ENCODE results near the gene GOLGA6L24.
"Not testable (repeated sequence)": the region's sequence is repeated elsewhere in the genome, so short reads cannot be mapped to it uniquely, and the experiment has no call there.

The GOLGA6L24 gene, protein sequence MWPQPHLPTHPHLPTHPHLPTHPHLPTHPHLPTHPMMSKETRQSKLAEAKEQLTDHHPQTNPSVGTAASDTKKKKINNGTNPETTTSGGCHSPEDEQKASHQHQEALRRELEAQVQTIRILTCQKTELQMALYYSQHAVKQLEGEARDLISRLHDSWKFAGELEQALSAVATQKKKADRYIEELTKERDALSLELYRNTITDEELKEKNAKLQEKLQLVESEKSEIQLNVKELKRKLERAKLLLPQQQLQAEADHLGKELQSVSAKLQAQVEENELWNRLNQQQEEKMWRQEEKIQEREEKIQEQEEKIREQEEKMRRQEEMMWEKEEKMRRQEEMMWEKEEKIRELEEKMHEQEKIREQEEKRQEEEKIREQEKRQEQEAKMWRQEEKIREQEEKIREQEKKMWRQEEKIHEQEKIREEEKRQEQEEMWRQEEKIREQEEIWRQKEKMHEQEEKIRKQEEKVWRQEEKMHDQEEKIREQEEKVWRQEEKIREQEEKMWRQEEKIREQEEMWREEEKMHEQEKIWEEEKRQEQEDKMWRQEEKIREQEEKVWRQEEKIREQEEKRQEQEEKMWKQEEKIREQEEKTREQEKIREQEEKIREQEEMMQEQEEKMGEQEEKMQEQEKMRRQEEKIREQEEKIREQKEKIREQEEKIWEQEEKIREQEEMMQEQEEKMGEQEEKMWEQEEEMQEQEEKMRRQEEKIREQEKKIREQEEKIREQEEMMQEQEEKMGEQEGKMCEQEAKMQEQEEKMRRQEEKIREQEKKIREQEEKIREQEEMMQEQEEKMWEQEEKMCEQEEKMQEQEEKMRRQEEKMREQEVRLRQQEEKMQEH

DNA sequence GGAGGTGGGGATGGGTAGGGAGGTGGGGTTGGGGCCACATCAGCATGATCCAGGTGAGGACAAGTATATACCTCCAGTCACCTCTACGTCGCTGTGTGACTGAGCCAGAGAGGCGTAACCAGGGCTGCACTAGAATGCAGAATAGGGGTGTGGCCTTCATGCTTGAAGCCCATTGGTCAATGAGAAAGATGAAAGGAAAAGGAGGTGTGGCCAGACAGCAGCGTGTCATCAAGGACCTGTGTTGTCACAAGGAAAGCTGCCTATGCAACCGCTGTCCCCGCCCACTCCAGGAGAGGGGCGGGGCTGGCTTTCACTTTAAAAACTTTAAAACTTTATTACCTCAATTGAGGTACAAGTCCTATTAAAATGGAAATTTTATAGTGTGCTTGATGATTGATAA lies at the start of gene GOLGA6L24:
GOLGA6L24 (minus strand) TSS at position 101 of the 400 bp plus-strand sequence; CDS start at position 40, 61 bp downstream.
- not testable (repeated sequence) for H3K9me3 Mint-ChIP-seq; H3K4me3 Mint-ChIP-seq; H3K36me3 Mint-ChIP-seq; H3K4me1 Mint-ChIP-seq; H3K27me3 Mint-ChIP-seq; ATAC-seq (replicated peaks); H3K27ac Mint-ChIP-seq; DNase-seq

DNA sequence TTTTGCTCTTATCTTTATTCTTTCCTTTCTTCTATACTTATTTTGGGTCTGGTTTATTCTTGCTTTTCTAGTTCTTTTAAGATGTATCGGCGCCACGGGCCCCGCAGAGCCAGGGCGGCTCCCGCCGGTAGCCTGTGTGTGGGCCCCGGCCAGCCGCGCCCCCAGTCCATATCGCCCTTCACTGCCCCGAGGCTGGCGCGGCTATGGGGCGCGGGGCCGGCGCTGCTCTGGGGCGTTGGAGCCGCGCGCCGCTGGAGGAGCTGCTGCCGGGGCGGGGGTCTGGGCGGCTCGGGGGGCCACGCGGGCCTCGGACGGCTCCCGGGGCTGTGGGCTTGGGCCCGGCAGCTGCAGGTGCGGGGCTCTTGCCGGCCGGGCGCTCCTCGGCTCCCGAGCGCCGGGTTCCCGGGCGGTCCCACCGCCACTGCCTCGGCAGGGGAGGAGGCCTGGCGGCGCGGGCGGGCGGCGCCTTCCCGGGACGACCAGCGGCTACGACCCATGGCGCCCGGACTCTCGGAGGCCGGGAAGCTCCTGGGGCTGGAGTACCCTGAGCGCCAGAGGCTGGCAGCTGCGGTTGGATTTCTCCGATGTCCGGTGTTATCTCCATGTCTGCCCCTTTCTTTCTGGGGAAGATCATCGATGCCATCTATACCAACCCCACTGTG lies 45.0 kb upstream of the GOLGA6L24 start:
- H3K9me3 Mint-ChIP-seq; H3K27ac Mint-ChIP-seq; H3K36me3 Mint-ChIP-seq; H3K27me3 Mint-ChIP-seq; H3K4me1 Mint-ChIP-seq; ATAC-seq (replicated peaks); H3K4me3 Mint-ChIP-seq; DNase-seq: not testable (repeated sequence)

DNA sequence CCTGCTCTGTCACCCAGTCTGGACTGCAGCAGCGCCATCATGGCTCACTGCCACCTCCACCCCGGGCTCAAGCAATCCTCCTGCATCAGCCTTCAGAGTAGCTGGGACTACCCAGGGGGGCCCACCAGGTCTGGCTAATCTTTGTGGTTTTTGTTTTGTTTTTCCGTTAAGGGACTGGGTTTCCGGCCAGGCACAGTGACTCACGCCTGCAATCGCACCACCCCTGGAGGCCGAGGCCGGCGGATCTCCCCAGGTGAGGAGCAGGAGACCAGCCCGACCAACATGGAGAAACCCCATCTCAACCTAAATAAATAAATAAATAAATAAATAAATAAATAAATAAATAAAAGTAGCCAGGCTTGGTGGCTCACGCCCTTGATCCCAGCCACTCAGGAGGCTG lies 38.1 kb upstream of the GOLGA6L24 start:
- H3K27ac Mint-ChIP-seq; H3K4me3 Mint-ChIP-seq; H3K36me3 Mint-ChIP-seq; H3K4me1 Mint-ChIP-seq; ATAC-seq (replicated peaks); DNase-seq; H3K9me3 Mint-ChIP-seq; H3K27me3 Mint-ChIP-seq: not testable (repeated sequence)

DNA sequence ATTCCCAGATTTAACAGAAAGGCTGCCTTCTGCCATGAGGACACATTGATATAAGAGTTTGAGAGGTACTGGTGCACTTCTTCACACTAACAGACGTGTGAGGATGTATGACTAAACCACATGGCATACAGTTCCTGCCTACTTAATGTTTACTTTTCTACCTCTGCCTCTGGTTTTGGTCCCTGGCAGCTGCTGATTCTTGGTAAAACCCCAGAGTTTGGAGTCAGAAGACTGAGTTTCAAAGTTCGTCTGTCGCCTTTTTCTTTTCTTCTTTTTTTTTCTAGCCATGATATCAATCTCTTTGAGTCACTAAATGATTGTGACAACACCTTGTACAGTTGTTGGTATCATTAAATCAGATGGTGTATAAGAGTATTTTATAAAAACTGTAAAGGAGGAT lies 22.2 kb upstream of the GOLGA6L24 start:
- H3K27ac Mint-ChIP-seq; H3K27me3 Mint-ChIP-seq; ATAC-seq (replicated peaks); H3K4me1 Mint-ChIP-seq; DNase-seq; H3K4me3 Mint-ChIP-seq; H3K36me3 Mint-ChIP-seq; H3K9me3 Mint-ChIP-seq: not testable (repeated sequence)

DNA sequence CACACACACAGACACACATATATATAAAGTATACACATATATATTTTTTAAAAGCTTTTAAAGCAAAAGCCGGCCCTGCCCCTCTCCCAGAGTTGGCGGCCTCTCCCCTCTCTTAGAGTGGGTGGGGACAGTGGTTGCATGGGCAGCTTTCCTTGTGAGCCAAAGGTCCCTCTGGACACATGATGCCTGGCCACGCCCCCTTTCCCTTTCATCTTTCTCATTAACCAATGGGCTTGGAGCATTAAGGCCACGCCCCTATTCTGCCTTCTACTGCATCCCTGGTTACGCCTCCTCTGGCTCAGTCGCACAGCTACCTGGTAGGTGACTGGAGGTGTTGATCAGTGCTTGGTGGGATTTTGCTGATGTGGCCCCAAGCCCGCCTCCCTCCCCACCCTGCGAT lies 20.5 kb upstream of the GOLGA6L24 start, which contains the start of gene GOLGA8F:
GOLGA8F (plus strand) TSS at position 301 of the 400 bp plus-strand sequence; CDS start at position 399, 98 bp downstream.
- H3K36me3 Mint-ChIP-seq: not testable (repeated sequence)

DNA sequence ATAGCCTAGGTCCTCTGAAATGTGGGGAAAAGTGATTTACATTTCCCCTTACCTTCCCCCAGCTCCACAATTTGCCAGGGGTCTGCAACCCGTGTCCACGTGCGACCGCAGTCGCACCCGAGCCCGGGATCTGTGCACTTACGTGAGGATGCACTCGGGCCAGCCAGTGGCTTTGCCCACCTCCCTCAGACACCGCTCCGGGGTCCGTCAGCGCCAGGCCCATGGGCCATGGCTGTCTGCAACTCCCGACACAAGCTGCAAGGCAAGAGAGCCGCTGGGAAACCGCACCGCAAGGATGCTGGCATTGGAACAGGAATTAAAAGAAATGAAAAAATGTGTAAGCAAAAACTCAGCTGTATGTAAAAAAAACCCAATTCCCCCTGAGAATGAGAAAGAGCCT lies 7.6 kb upstream of the GOLGA6L24 start:
- not testable (repeated sequence) for H3K27ac Mint-ChIP-seq; H3K9me3 Mint-ChIP-seq; H3K36me3 Mint-ChIP-seq; H3K27me3 Mint-ChIP-seq; DNase-seq; H3K4me3 Mint-ChIP-seq; H3K4me1 Mint-ChIP-seq; ATAC-seq (replicated peaks)

More for the DNA sequence above, 20.5 kb upstream of the GOLGA6L24 start, which contains the start of gene GOLGA8F:
- not testable (repeated sequence) for H3K4me1 Mint-ChIP-seq; H3K9me3 Mint-ChIP-seq; H3K4me3 Mint-ChIP-seq; H3K27ac Mint-ChIP-seq; DNase-seq; ATAC-seq (replicated peaks); H3K27me3 Mint-ChIP-seq

DNA sequence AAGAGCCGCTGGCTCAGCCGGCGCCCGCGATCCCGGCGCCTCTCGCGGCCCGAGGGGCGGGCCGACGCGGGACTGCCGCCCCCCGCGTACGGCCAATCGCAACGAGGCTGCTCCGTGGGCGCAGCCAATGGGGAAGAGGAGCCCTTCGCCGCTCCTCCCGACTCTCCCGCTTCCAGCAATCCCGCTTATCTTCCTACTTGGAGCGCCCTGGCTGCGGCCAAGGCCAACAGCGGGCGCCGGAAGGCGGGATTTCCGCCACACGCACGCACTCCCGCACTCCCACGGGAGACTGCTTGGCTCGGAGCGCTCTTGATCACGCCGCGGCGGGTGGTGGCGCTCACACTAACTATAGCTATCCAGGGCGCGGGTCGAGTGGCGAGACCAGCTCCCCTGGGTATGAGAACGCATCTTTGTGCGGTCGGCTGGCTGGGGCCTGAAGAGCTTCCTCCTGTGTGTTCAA lies 35.7 kb downstream of the GOLGA6L24 start, which contains the start of gene HERC2:
HERC2 (minus strand) TSS at position 51 of the 460 bp plus-strand sequence. CDS start 746 bp downstream, outside the sequence.
- not testable (repeated sequence) for H3K4me1 Mint-ChIP-seq; H3K9me3 Mint-ChIP-seq; H3K36me3 Mint-ChIP-seq; H3K27me3 Mint-ChIP-seq; ATAC-seq (replicated peaks); DNase-seq
- Mint-ChIP-seq H3K4me3 (peak within 1 kb of the TSS; percentile 86 to 90), H3K27ac (peak within 1 kb of the TSS; percentile 89)

DNA sequence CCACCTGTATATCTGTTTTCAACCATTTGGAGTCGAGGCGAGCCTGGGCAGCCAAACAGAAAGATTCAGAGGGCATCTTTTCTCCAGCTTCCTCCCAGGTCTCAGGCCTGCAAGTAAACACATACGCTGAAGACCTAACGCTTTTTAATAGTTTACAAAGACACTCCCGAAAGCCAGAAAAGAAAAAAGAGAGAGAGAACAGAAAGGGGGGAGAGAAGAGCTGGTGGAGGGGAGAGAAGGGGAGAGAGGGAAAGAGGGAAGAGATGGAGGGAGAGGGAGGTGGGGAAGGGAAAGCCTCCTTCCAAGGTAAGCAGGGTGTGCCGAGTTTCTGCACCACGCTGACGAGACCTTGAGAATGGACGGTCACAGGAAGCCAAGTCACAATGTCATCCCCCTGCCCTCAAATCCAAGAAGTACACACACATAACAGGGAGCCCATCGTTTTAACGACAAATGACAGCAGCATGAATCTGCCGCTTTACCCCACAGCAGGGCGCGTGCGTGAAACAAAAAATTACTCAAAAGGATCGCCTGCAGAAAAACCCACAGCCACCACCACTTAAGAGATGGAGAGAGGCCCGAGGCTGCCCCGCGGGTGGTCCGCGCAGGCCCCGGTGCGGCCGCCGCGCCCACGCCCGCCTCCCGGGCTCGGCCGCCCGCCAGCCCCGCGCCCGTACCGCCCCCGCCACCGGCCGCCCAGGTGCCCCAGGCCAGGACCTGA lies 36.4 kb downstream of the GOLGA6L24 start:
- H3K4me3 Mint-ChIP-seq: peak overlapping the region; percentile 86 to 90

DNA sequence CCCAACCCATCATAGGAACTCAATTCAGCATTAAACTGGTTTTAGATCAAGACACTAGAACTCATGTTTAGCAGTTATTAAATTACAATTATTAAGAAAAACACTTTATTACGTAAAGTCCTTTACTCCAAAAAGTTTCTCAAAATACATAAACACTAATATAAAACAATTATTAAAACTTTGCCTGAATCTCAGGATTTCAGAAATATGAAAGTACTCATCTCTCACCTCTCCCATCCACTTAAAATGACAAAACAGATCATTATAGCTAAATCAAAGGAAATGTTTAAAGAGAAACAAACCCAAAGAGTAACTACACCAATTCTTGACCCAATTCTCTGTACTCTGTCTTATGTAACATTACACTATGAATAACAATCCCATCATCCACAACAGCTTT lies 38.2 kb downstream of the GOLGA6L24 start:
- not testable (repeated sequence) for H3K27ac Mint-ChIP-seq; H3K4me1 Mint-ChIP-seq; H3K36me3 Mint-ChIP-seq; DNase-seq; H3K9me3 Mint-ChIP-seq; H3K27me3 Mint-ChIP-seq; H3K4me3 Mint-ChIP-seq; ATAC-seq (replicated peaks)

More for the DNA sequence above, 36.4 kb downstream of the GOLGA6L24 start:
- not testable (repeated sequence) for H3K4me1 Mint-ChIP-seq; H3K9me3 Mint-ChIP-seq; H3K27me3 Mint-ChIP-seq; DNase-seq; H3K36me3 Mint-ChIP-seq; ATAC-seq (replicated peaks)
- H3K27ac Mint-ChIP-seq: peak overlapping the region; percentile 89

DNA sequence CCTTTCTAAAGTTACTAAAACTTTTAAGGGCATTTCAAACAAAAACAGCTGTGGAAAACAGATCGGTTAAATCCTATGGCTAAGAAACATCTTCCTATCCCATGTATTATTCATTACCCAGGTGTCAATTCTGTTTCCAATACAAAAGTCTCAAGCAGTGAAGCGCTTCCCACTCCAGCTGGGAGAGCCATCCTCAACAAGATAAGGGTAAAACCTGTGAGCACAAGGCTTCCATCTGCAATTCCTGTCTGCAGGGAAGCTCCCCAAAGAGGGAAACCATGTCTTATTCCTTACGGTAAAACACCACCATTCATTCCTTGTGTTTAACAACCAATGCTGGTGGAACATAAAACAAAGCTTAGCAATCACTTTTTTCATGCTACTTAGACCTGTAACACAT lies 39.1 kb downstream of the GOLGA6L24 start:
- H3K4me1 Mint-ChIP-seq; H3K27ac Mint-ChIP-seq; H3K27me3 Mint-ChIP-seq; H3K4me3 Mint-ChIP-seq; H3K9me3 Mint-ChIP-seq; ATAC-seq (replicated peaks); DNase-seq: not testable (repeated sequence)
- H3K36me3 Mint-ChIP-seq: peaks cover 7 to 14% of the 10 kb centered on the region in 2 donors

DNA sequence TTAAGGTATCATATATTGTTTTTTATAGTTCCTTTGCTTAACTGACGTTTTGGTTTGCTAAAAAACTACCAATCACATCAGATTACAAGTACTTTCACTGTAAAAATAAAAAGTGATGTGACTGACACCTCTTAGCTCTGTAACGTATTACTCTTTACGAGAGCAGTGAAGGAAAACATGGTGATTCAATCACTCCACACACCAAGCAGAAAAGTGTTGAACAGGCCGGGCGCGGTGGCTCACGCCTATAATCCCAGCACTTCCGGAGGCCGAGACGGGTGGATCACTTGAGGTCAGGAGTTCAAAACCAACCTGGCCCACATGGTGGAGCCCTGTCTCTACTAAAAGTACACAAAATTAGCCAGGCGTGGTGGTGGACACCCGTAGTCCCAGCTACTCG lies 39.8 kb downstream of the GOLGA6L24 start:
- DNase-seq; H3K4me1 Mint-ChIP-seq; H3K4me3 Mint-ChIP-seq; H3K9me3 Mint-ChIP-seq; H3K27me3 Mint-ChIP-seq; ATAC-seq (replicated peaks); H3K27ac Mint-ChIP-seq: not testable (repeated sequence)
- peaks cover 7 to 14% of the 10 kb centered on the region in 2 donors for H3K36me3 Mint-ChIP-seq

DNA sequence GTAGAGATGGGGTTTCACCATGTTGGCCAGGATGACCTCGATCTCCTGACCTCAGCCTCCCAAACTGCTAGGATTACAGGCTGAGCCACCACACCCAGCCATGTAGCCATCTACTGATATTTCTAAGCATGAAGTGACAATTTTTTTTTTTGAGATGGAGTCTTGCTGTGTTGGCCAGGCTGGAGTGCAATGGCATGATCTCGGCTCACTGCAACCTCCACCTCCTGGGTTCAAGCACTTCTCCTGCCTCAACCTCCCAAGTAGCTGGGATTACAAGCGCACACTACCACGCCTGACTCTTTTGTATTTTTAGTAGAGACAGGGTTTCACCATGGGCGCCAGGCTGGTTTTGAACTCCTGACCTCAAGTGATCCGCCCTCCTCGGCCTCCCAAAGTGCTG lies 40.9 kb downstream of the GOLGA6L24 start:
- H3K27me3 Mint-ChIP-seq; H3K27ac Mint-ChIP-seq; ATAC-seq (replicated peaks); H3K4me1 Mint-ChIP-seq; H3K9me3 Mint-ChIP-seq; DNase-seq; H3K4me3 Mint-ChIP-seq: not testable (repeated sequence)
- H3K36me3 Mint-ChIP-seq: peaks cover 7 to 14% of the 10 kb centered on the region in 2 donors

DNA sequence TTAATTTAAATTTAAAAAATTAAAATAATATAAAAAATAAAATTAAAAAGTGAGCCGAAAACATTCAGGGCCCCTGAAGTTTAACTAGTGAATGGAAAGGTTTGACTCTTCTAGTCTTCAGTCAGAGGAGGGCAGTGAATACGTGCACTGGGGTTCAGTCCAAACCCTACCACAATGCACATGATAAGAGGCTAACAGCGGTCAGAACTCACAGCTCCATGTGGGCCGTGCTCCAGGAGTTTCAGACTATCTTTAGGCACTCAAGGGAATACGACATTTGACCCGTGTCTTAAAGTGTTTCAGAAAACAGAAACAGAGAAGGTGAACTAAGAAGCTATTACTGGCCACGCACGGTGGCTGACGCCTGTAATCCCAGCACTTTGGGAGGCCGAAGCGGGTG lies 47.4 kb downstream of the GOLGA6L24 start:
- not testable (repeated sequence) for H3K4me1 Mint-ChIP-seq; H3K27me3 Mint-ChIP-seq; H3K27ac Mint-ChIP-seq; DNase-seq; H3K9me3 Mint-ChIP-seq; ATAC-seq (replicated peaks); H3K4me3 Mint-ChIP-seq
- peaks cover 26 to 27% of the 10 kb centered on the region in 2 donors for H3K36me3 Mint-ChIP-seq
